HG03175 (cell line): ENCODE measurements around the gene LETM1.

Experiments
- ATAC-seq: cut with Tn5 transposase; IDR thresholded peaks from one replicate; pipeline ENCODE4 v1.9.1; 2021; ENCODE audit warnings: mild to moderate bottlenecking, moderate library complexity; ENCODE audit not compliant: unreplicated experiment

Gene LETM1

GRCh38 chr4:1873291-1873690 is 17.3 kb upstream of the LETM1 start:
- no peak for ATAC-seq

DNA sequence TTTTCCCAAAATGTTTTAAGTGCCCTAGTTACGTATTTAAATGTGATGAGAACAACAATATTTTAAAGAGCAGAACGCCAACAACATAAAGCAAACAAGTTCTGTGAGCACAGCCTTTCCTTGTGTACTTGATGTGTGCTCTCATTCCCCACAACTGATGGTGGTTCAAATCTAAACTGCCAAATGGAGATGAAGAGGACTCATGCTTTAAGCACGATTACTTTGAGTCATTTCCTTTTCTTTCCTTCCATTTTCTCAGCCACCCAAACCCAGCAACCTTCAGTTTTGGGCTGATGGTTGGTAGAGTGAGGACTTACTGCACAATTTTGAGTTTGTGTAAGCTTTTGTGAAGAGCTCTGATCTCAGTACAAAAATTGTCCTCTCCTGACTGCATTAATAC is 16.9 kb upstream of the LETM1 start:
- ATAC-seq: no peak

DNA sequence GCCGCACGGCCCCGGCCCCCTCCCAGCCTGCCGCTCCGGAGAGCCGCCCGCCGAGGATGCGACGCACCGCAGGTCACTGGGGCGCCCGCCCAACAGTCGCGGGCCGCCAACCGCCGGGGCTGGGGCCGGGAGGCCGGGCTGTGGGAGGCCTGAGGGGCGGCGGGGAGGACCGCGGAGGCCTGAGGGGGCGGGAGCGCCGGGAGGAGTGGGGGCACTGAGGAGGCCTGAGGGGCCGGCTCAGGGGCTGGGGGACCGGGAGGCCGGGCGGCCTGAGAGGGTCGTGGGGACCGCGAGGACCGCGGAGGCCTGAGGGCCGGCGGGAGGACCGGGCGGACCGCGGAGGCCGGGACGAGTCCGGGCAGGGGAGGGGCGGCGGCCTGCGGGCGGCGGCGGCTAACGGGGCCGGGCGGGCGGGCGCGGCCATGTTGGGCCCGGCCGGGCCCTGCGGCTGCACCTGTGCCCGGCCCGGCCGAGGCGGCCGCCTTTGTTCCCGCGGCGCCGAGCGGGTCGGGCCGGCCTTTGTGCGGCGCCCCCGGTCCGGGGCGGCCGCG is 15.6 kb upstream of the LETM1 start:
- ATAC-seq: peak; percentile 14

GRCh38 chr4:1870578-1871443 is 14.9 kb upstream of the LETM1 start, which contains the start of gene NSD2:
TSS of gene NSD2 (plus strand) at chr4:1871393. CDS start at chr4:1900655, 29,262 bp downstream.
- peak; percentile 63 for ATAC-seq

GRCh38 chr4:1870328-1870577 is 14.3 kb upstream of the LETM1 start:
- ATAC-seq: peak; percentile 60

- peak; percentile 9 for ATAC-seq
Measured at GRCh38 chr4:1869530-1870327, 13.8 kb upstream of the LETM1 start.

DNA sequence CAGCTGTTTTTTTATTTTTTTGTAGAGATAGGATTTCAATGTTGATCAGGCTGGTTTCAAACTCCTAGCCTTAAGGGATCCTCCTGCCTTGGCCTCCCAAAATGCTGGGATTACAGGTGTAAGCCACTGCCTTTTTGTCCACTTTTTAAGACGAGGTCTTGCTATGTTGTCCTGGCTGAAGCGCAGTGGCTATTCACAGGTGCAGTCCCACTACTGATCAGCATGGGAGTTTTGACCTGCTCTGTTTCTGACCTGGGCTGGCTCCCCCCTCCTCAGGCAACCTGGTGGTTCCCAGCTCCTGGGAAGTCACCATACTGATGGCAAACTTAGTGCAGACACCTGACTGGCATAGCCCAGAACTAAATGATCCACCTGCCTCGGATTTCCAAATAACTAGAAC is 13.0 kb upstream of the LETM1 start:
- no peak for ATAC-seq

DNA sequence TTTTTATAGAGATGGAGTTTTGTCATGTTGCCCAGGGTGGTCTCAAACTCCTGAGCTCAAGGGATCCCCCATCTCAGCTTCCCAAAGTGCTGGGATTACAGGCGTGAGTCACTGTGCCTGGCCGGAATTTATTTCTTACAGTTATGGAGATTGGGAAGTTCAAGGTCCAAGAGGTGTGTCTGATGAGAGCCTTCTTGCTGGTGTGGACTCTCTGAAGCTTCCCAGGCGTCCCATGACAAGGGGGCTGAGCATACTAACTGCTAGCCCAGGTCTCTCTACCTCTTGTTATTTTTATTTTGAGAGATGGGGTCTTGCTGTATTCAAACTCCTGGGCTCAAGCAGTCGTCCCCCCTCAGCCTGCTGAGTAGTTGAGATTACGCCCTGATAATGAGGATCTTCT is 12.3 kb upstream of the LETM1 start:
- no peak for ATAC-seq

DNA sequence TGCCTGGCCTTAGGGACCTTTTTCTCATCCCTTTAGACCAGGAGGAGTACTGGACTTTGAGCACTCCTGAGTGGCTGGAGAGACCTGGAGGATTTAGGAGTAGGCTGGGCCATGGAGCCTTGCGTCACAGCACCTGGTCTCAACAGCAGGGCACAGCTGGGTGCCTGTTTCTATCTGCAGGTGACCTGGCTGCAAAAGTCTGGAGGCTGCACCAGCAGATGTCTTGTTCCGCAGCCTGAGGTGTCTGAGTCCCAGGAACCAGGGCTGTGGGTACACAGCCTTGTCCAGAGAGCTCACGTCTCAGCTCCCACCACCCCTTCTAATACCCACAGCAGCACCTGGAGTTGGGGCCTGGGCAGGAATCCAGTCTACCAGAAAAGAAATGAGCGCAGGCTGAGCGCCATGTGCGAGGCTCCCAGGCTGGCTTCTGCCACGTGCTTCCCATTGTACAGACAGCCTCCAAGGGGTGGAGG is 10.3 kb upstream of the LETM1 start:
- no peak for ATAC-seq

- ATAC-seq: no peak
Measured at GRCh38 chr4:1864076-1865008, 8.4 kb upstream of the LETM1 start.

- ATAC-seq: no peak
Measured at GRCh38 chr4:1863297-1864033, 7.5 kb upstream of the LETM1 start.

- no peak for ATAC-seq
Measured at GRCh38 chr4:1862961-1863296, 7.0 kb upstream of the LETM1 start.

DNA sequence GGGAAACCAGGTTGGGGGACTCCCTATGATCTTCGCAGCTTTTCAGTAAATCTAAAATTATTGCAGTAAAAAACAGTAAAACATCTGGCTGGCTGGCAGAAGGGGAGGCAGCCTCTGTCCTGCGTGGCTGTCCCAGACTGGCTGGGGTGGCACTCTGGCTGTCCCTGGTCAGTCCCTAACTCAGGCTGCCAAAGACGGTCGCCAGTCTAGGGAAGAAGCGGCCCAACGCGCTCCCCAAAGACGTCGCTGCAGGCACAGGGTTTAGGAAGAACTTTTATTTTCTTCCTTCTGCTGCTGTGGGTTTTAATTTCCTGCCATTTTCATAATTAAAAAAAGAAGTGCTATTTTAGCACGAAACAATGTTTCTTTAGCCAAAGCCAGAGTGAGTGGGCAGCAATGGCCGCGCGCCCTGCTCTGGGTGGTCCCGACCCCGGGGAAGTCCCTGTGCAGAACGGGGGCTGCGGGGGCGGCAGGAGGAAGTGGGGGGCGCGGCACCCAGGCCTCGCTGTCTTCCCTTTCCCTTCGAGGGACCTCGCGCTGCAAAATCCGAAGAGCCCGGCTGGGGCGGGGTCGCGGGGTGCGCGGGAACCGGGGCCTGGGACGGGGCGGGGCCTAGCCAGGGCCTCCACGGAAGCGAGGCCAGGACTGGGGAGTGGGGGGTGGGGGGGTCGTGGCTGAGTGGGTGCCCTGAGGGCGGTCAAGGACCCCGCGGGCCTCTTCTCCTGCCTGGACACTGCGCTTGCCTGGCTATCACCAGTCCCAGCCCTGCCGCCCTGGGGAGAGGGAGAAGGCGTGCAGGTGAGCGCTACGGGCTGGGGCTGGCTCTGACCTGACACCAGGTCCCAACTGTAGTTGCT is 6.3 kb upstream of the LETM1 start:
- ATAC-seq: no peak

- no peak for ATAC-seq
Measured at GRCh38 chr4:1859389-1859753, 3.4 kb upstream of the LETM1 start.

DNA sequence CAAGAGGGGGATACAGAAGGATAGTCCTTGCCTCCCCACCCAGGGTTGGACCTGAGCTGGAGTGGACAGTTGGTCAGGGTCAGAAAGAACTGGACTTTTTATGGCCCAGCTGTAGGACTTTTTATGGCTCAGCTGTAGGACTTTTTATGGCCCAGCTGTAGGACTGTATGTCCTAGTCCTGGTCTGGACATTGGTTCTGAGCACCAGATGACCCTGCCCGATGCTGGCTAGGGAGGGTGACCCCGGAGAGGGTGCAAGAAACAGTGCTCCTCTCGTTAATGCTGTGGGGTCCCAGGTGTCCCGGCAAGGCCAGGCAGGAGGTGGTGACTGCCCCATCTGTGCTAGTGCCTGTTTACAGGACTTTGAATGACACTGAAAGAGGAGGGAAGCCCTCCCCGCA is 2.0 kb upstream of the LETM1 start:
- no peak for ATAC-seq

DNA sequence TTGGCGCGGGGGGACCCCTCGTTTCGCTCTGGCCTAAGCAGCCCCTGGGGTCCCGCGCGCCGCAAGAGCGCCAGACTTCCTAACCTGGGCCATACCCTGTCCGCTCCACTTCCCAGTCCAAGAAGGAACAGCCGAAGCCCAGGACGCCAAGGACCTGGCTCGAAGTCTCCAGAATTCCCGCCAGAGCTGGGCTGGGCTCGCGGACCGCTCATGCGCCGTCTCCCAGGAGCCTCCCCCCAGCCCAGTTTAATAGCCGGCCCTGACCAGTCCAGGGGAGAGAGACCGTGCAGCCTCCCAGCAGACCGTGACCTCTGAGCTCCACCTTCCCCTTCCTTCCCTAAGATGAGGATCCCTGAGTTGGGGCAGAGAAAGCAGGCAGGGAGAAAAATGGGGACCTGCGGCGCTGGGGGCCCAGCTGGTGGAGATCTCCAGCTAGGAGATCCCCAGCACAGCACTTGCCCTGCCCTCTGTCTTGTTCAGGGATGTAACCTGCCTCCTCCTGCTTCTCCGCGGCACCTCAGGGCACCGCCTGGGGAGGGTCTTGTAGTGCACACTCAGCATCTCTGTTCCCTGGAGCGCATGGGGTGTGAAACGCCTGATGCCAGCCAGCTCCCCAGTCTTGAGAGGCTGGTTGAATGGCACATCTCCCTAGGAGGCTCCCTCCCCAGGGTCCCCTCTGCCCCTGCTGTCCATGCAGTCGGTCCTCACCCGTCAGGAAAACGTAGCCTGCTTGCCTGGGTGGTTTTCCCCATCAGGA is 1.2 kb upstream of the LETM1 start:
- no peak for ATAC-seq

GRCh38 chr4:1855333-1856070 is 454 bp downstream of the LETM1 start:
- peak; percentile 34 for ATAC-seq

GRCh38 chr4:1854752-1855151 is 1.2 kb downstream of the LETM1 start:
- no peak for ATAC-seq
